Measurements from ENCODE around the gene RNF213. TPM values are rescaled to one million over a fixed set of nuclear protein-coding genes. Genes with fewer than 3 reads are reported as not detected.

Gene RNF213
- total RNA-seq, 4 donors from 2014 or later: 57.8 to 197 (median 94.1) TPM

DNA sequence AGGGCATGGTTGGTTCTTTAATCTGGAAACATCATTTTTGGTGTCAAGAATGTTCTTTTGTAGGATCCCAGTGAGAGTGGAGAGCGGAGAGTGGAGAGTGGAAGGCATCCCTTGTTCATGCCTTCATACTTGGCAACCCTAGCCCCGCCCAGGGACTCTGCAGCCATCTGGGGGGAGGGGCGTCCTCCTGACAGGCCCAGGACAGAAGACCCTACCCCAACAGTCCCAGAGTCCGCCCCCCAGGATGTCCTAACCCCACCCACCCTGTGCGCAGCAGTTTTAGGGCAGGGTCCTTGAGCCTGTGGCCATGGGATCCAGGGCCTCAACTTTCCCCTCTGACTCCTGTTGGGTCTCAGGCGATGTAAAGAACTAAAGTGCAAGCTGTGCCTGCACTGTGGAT is 36.0 kb upstream of the RNF213 start:
- H3K4me1 ChIP-seq: peaks cover 11% of the 10 kb centered on the region
- TF ChIP-seq POLR2A (IDR thresholded peaks at IDR 0.05) (no peak), POLR2AphosphoS5 (IDR thresholded peaks at IDR 0.05) (no peak), EP300 (IDR thresholded peaks at IDR 0.05) (no peak)
- TF ChIP-seq, protein P1, sequence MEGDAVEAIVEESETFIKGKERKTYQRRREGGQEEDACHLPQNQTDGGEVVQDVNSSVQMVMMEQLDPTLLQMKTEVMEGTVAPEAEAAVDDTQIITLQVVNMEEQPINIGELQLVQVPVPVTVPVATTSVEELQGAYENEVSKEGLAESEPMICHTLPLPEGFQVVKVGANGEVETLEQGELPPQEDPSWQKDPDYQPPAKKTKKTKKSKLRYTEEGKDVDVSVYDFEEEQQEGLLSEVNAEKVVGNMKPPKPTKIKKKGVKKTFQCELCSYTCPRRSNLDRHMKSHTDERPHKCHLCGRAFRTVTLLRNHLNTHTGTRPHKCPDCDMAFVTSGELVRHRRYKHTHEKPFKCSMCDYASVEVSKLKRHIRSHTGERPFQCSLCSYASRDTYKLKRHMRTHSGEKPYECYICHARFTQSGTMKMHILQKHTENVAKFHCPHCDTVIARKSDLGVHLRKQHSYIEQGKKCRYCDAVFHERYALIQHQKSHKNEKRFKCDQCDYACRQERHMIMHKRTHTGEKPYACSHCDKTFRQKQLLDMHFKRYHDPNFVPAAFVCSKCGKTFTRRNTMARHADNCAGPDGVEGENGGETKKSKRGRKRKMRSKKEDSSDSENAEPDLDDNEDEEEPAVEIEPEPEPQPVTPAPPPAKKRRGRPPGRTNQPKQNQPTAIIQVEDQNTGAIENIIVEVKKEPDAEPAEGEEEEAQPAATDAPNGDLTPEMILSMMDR (IDR thresholded peaks at IDR 0.05): no peak
- WGBS: 82% methylated on average over 5 of the region's 6 CpGs

DNA sequence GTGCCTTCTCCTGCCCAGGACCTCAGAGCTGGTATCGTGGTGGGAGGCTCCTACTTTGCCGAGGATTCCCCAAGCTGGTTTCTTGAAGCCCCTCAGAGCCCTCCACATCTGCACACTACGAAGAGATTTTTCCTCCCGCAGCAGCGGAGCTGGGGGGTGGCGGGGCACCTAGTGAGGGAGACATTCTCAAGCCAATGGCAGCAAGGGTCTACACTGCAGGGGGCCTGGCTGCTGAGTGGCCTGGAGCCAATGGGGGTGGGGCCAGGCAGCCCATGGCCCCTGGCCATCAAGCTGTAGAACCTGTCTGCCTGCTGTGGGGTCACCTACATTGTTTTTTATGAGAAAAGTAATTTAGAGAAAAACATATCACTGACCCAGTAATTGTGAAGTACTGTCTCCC is 35.4 kb upstream of the RNF213 start:
- H3K36me3 ChIP-seq: peaks cover 28% of the 10 kb centered on the region
- no peak overlapping the region for H3K27ac ChIP-seq
- no peak overlapping the region for H3K4me3 ChIP-seq
- TF ChIP-seq, protein P1 (IDR thresholded peaks at IDR 0.05): no peak
- TF ChIP-seq POLR2A (IDR thresholded peaks at IDR 0.05) (no peak), POLR2AphosphoS5 (IDR thresholded peaks at IDR 0.05) (no peak), EP300 (IDR thresholded peaks at IDR 0.05) (no peak)
- H3K9me3 ChIP-seq: no peaks in the 10 kb centered on the region
- H3K27me3 ChIP-seq: no peaks in the 10 kb centered on the region
- peaks cover 11% of the 10 kb centered on the region for H3K4me1 ChIP-seq
- WGBS: 89% methylated on average over 6 of the region's 6 CpGs
- no peak for DNase-seq (ENCODE audit: low spot score in 2 of 2)

More for the DNA sequence above, 36.0 kb upstream of the RNF213 start:
- Histone ChIP-seq H3K27me3 (no peaks in the 10 kb centered on the region), H3K9me3 (no peaks in the 10 kb centered on the region), H3K27ac (no peak overlapping the region), H3K4me3 (no peak overlapping the region), H3K36me3 (peaks cover 28% of the 10 kb centered on the region)
- DNase-seq (ENCODE audit: low spot score in 2 of 2): no peak

DNA sequence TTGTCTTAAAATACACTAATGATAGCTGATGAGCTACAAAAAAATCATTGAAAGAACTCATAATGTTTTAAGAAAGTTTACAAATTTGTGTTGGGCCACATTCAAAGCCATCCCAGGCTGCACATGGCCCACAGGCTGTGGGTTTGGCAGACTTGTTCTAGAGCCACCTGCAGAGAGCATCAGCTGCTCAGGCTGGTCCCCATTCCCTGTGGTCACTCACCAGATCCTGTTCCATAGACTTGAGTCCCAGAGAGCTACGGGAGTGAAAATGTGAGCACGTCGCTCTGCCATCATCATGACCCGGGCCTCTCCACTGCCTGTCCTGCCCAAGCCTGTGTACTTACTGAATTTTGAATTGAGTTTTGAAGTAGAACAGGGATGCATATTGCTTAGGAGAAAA is 33.5 kb upstream of the RNF213 start:
- peaks cover 6% of the 10 kb centered on the region for H3K9me3 ChIP-seq
- H3K4me1 ChIP-seq: no peaks in the 10 kb centered on the region
- no peak for DNase-seq (ENCODE audit: low spot score in 2 of 2)
- H3K27ac ChIP-seq: no peak overlapping the region
- TF ChIP-seq, protein P1 (IDR thresholded peaks at IDR 0.05): no peak
- no peak for TF ChIP-seq POLR2AphosphoS5 (IDR thresholded peaks at IDR 0.05)
- no peak for TF ChIP-seq EP300 (IDR thresholded peaks at IDR 0.05)
- no peak for TF ChIP-seq POLR2A (IDR thresholded peaks at IDR 0.05)
- peaks cover 37% of the 10 kb centered on the region for H3K36me3 ChIP-seq
- 90% methylated on average over 4 of the region's 4 CpGs for WGBS
- no peaks in the 10 kb centered on the region for H3K27me3 ChIP-seq
- H3K4me3 ChIP-seq: no peak overlapping the region

DNA sequence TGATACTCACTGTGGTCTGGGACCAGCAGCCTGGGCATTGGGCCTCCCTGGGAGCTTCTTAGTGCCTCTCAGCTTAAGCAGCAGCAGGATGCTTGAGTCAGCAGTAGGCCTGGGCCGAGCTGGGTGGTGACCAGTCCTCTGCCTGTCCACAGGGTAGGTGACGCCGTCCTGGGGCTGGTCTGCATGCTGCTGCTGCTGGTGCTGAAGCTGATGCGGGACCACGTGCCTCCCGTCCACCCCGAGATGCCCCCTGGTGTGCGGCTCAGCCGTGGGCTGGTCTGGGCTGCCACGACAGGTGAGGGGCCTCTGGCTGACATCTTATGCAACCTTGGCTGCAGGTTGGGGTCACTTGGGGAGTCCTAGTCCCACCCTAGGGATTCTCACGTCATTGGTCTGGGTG is 33.0 kb upstream of the RNF213 start:
- H3K27ac ChIP-seq: no peak overlapping the region
- peaks cover 42% of the 10 kb centered on the region for H3K36me3 ChIP-seq
- no peak for DNase-seq (ENCODE audit: low spot score in 2 of 2)
- H3K4me1 ChIP-seq: no peaks in the 10 kb centered on the region
- WGBS: 94% methylated on average over 8 of the region's 11 CpGs
- TF ChIP-seq EP300 (IDR thresholded peaks at IDR 0.05) (no peak), POLR2AphosphoS5 (IDR thresholded peaks at IDR 0.05) (no peak), POLR2A (IDR thresholded peaks at IDR 0.05) (no peak)
- TF ChIP-seq, protein P1 (IDR thresholded peaks at IDR 0.05): no peak
- no peak overlapping the region for H3K4me3 ChIP-seq
- peaks cover 11% of the 10 kb centered on the region for H3K9me3 ChIP-seq
- H3K27me3 ChIP-seq: no peaks in the 10 kb centered on the region

DNA sequence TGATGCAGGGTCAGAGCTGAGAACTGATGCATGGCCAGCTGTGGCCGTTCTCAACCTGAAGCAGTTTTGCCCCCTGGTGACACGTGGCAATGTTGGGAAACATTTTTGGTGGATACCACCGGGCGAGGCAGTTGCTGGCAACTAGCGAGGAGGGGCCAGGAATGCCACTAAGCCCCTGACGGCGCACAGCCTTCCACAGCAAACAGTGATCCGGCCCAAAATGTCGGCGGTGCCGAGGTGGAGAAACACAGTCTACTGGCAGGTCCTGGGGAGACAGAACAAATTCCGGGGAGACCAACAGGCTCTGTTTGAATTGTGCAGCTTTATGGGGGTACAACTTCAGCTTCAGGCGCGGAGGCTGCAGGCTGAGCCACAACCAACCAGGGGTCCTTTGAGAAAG is 32.2 kb upstream of the RNF213 start:
- no peak for DNase-seq (ENCODE audit: low spot score in 2 of 2)
- Histone ChIP-seq H3K27ac (no peak overlapping the region), H3K9me3 (peaks cover 11% of the 10 kb centered on the region), H3K4me3 (no peak overlapping the region), H3K4me1 (no peaks in the 10 kb centered on the region), H3K36me3 (peaks cover 47% of the 10 kb centered on the region), H3K27me3 (no peaks in the 10 kb centered on the region)
- TF ChIP-seq, protein P1 (IDR thresholded peaks at IDR 0.05): no peak
- no peak for TF ChIP-seq POLR2AphosphoS5 (IDR thresholded peaks at IDR 0.05)
- no peak for TF ChIP-seq POLR2A (IDR thresholded peaks at IDR 0.05)
- no peak for TF ChIP-seq EP300 (IDR thresholded peaks at IDR 0.05)
- WGBS: 93% methylated on average over 11 of the region's 14 CpGs
